Prostate gland (tissue), 2 donors: ENCODE measurements around the gene SAMD13. TPM values are rescaled to one million over a fixed set of nuclear protein-coding genes. Genes with fewer than 3 reads are reported as not detected.

Source experiments
- DNase-seq: peaks from one replicate; pipeline ENCODE4 v3.0.0-alpha.2; 2019; ENCODE audit warnings: low spot score
- H3K27ac ChIP-seq, 2 donors: fragments of 200-600 bp; sonication (generic); 2 replicates each; pipeline ENCODE4 v1.5.1; 2017 to 2019
- H3K27me3 ChIP-seq: fragments of 200-600 bp; sonication (generic); replicated peaks from 2 replicates; pipeline ENCODE4 v1.5.1; 2019; ENCODE audit not compliant: insufficient read depth
- H3K36me3 ChIP-seq, 2 donors: fragments of 200-600 bp; sonication (generic); 1 replicate in 1 of 2; 2 replicates in 1 of 2; pipeline versions ENCODE4 v1.5.1 to v1.8.1; 2017 to 2019
- H3K4me1 ChIP-seq: fragments of 200-600 bp; sonication (generic); replicated peaks from 2 replicates; pipeline ENCODE4 v1.5.1; 2019
- H3K4me3 ChIP-seq, 2 donors: fragments of 200-600 bp; sonication (generic); 2 replicates each; pipeline ENCODE4 v1.5.1; 2017 to 2019
- H3K9me3 ChIP-seq: fragments of 200-600 bp; sonication (generic); 2 replicates; pipeline ENCODE4 v1.5.1; 2017
- CTCF ChIP-seq, 4 experiments: fragments of 200-600 bp in 2 of 4; fragments of 450-650 bp in 2 of 4; sonication (generic) in 2 of 4; IDR thresholded peaks; 1 replicate in 3 of 4; 2 replicates in 1 of 4; pipeline ENCODE4 v1.5.1; 2016 to 2019; ENCODE audit warnings: antibody characterized with exemption in 4 of 4, mild to moderate bottlenecking in 2 of 4, moderate library complexity in 2 of 4
- POLR2A ChIP-seq: fragments of 450-650 bp; IDR thresholded peaks from one replicate; pipeline ENCODE4 v1.6.1; 2016; ENCODE audit warnings: antibody characterized with exemption, mild to moderate bottlenecking
- POLR2AphosphoS5 ChIP-seq: sonication (generic); formaldehyde crosslinking; IDR thresholded peaks from one replicate; pipeline ENCODE4 v1.6.1; 2017; ENCODE audit warnings: antibody characterized with exemption
- WGBS: methylation state at CpG from one replicate; pipeline ENCODE4 v1.1.5; 2018; 5-methylcytosine and 5-hydroxymethylcytosine counted together
- intact Hi-C: fragments of 100-400 bp; cut with DNase I; formaldehyde crosslinking; loops from one replicate; pipeline ENCODE4 v1.14.2; 2022
- total RNA-seq, 2 donors: library from RNA; depleted of rRNA; stranded (reverse); fragments of >200 nt; gene quantifications; one replicate each; pipeline ENCODE4 v1.1.0, GENCODE V29; 2016

SAMD13 gene
- total RNA-seq, 2 donors from 2014 or later: 3.1 to 3.4 TPM

GRCh38 chr1:84352298-84353106 is 51.0 kb downstream of the SAMD13 start:
- 60% methylated on average over 3 of the region's 3 CpGs for WGBS
- intact Hi-C loops: no loop called here
- Histone ChIP-seq H3K36me3 (no peaks in the 10 kb centered on the region), H3K27me3 (no peaks in the 10 kb centered on the region), H3K4me1 (no peaks in the 10 kb centered on the region), H3K4me3 (no peak overlapping the region), H3K9me3 (no peaks in the 10 kb centered on the region), H3K27ac (no peak overlapping the region)
- TF ChIP-seq POLR2AphosphoS5 (no peak), CTCF (IDR thresholded peaks at IDR 0.05) (no peak), POLR2A (no peak)
- no peak for DNase-seq

GRCh38 chr1:84353695-84354094 is 52.2 kb downstream of the SAMD13 start:
- H3K4me3 ChIP-seq: no peak overlapping the region
- TF ChIP-seq POLR2A: no peak
- no peak for TF ChIP-seq CTCF (IDR thresholded peaks at IDR 0.05)
- no peak for TF ChIP-seq POLR2AphosphoS5
- H3K27me3 ChIP-seq: no peaks in the 10 kb centered on the region
- no peak overlapping the region for H3K27ac ChIP-seq
- 63% methylated on average over 3 of the region's 3 CpGs for WGBS
- H3K9me3 ChIP-seq: no peaks in the 10 kb centered on the region
- DNase-seq: no peak
- H3K36me3 ChIP-seq: no peaks in the 10 kb centered on the region
- intact Hi-C loops: no loop called here
- H3K4me1 ChIP-seq: no peaks in the 10 kb centered on the region

- TF ChIP-seq CTCF (IDR thresholded peaks at IDR 0.05) (no peak), POLR2AphosphoS5 (no peak), POLR2A (no peak)
- Histone ChIP-seq H3K4me3 (no peak overlapping the region), H3K4me1 (no peaks in the 10 kb centered on the region), H3K27ac (no peak overlapping the region), H3K27me3 (no peaks in the 10 kb centered on the region), H3K9me3 (no peaks in the 10 kb centered on the region), H3K36me3 (no peaks in the 10 kb centered on the region)
- intact Hi-C loops: no loop called here
- WGBS: 97% methylated on average over 3 of the region's 3 CpGs
- no peak for DNase-seq
Observed at GRCh38 chr1:84355556-84355955, 54.0 kb downstream of the SAMD13 start.

GRCh38 chr1:84356881-84357280 is 55.4 kb downstream of the SAMD13 start:
- H3K27ac ChIP-seq: no peak overlapping the region

More at GRCh38 chr1:84356881-84357280, 55.4 kb downstream of the SAMD13 start:
- Histone ChIP-seq H3K9me3 (no peaks in the 10 kb centered on the region), H3K27me3 (no peaks in the 10 kb centered on the region), H3K36me3 (no peaks in the 10 kb centered on the region), H3K4me3 (no peak overlapping the region), H3K4me1 (no peaks in the 10 kb centered on the region)
- TF ChIP-seq POLR2AphosphoS5 (no peak), POLR2A (no peak), CTCF (IDR thresholded peaks at IDR 0.05) (no peak)
- 92% methylated on average over 1 of the region's 1 CpG for WGBS
- no peak for DNase-seq
- intact Hi-C loops: no loop called here
